Lung (tissue), 12 donors: ENCODE data around the gene CDYL. TPM values are rescaled to one million over a fixed set of nuclear protein-coding genes. Genes with fewer than 3 reads are reported as not detected.

ENCODE experiments used
- ATAC-seq: fragments of 200-7000 bp; cut with Tn5 transposase; one replicate; pipeline ENCODE4 v1.9.1; 2020; ENCODE audit warnings: moderate number of reproducible peaks; ENCODE audit not compliant: insufficient read depth, low FRiP score
- DNase-seq, 3 donors: peaks; one replicate each; pipeline ENCODE4 v3.0.0-alpha.2; 2013 to 2017
- H3K27ac ChIP-seq, 2 donors: one replicate each; pipeline ENCODE4 v1.5.1; 2013; ENCODE audit warnings: mild to moderate bottlenecking in 2 of 2, moderate library complexity in 2 of 2, control low read depth in 1 of 2, inconsistent platforms in 1 of 2, low read depth in 1 of 2, low read length in 1 of 2
- H3K27me3 ChIP-seq, 3 donors: one replicate each; pipeline ENCODE4 v1.5.1; 2013; ENCODE audit warnings: low read length in 2 of 3; ENCODE audit not compliant: control insufficient read depth in 3 of 3, insufficient read depth in 3 of 3
- H3K36me3 ChIP-seq, 4 donors: one replicate each; pipeline ENCODE4 v1.5.1; 2013; ENCODE audit warnings: low read length in 4 of 4, mild to moderate bottlenecking in 1 of 4, moderate library complexity in 1 of 4; ENCODE audit not compliant: control insufficient read depth in 4 of 4, insufficient read depth in 4 of 4
- H3K4me1 ChIP-seq, 5 donors: one replicate each; pipeline ENCODE4 v1.5.1; 2013; ENCODE audit warnings: low read length in 5 of 5, mild to moderate bottlenecking in 2 of 5, moderate library complexity in 1 of 5; ENCODE audit not compliant: control insufficient read depth in 5 of 5, insufficient read depth in 5 of 5
- H3K4me3 ChIP-seq: one replicate; pipeline ENCODE4 v1.5.1; 2013; ENCODE audit warnings: mild to moderate bottlenecking, control low read depth, moderate library complexity
- H3K9ac ChIP-seq, 2 donors: one replicate each; pipeline ENCODE4 v1.5.1; 2013; ENCODE audit warnings: low read length in 2 of 2, control low read depth in 1 of 2; ENCODE audit not compliant: insufficient read depth in 1 of 2
- H3K9me3 ChIP-seq, 4 donors: one replicate each; pipeline ENCODE4 v1.5.1; 2013; ENCODE audit warnings: low read length in 3 of 4, mild to moderate bottlenecking in 1 of 4, moderate library complexity in 1 of 4; ENCODE audit not compliant: control insufficient read depth in 4 of 4, insufficient read depth in 3 of 4
- WGBS, 2 donors: extraction: QIAGEN DNeasy Blood & Tissue Kit; methylation state at CpG; one replicate each; pipeline ENCODE4 v1.1.7; 2013; 5-methylcytosine and 5-hydroxymethylcytosine counted together
- polyA plus RNA-seq, 2 donors: library from polyadenylated mRNA; stranded (reverse); fragments of 200-250 nt; gene quantifications; one replicate each; pipeline ENCODE4 v1.2.1, GENCODE V29; 2013
- total RNA-seq, 2 donors: library from RNA; depleted of rRNA in 1 of 2; stranded (reverse); fragments of >200 nt in 1 of 2; gene quantifications; one replicate each; pipeline ENCODE4 v1.2.1, GENCODE V29; 2014 to 2021
- TF ChIP-seq, protein P1 (sequence below): IDR thresholded peaks from 2 replicates; pipeline ENCODE4 v1.5.1; 2012; ENCODE audit warnings: mild to moderate bottlenecking; ENCODE audit errors: control extremely low read depth, extremely low read depth
- donor health status: control.
- donor health status: control.
- donor health status: Bipolar disorder and iron deficiency.
- donor health status: healthy.
- donor health status: DM: yes; HTN: yes; CAD: no.

Gene CDYL
- total and polyA plus RNA-seq, 4 donors = 5.8 to 51.6 (median 20.9) TPM

DNA sequence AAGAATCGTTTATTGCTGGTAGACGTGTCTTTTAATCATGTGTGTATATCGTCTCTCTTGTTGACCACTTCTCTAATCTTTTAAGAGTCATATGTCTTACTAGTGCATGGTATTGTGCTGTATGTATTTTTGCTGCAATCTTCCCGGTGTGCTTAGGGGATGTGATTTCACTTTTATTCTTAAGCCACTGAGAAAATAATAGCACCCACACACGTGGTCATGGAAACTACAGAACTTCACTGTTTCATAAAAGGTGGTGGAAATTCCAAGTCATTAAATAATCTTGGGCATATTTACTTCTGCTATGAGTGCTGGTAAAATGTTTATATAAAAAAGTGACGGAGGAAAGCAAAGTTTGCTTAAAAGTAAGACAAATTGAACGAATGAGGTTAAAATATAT is 3.0 kb upstream of the CDYL start:
- DNase-seq = no peak

GRCh38 chr6:4774296-4774695 is 1.9 kb upstream of the CDYL start:
- Histone ChIP-seq H3K27ac (no peak overlapping the region), H3K36me3 (no peaks in the 10 kb centered on the region), H3K4me3 (no peak overlapping the region), H3K9me3 (peaks cover 0 to 3% (median 0%) of the 10 kb centered on the region in 4 donors), H3K4me1 (peaks cover 0 to 16% (median 4%) of the 10 kb centered on the region in 5 donors), H3K27me3 (peaks cover 0 to 11% (median 6%) of the 10 kb centered on the region in 3 donors), H3K9ac (no peak overlapping the region)
- DNase-seq (no peak), ATAC-seq (no peak)
- WGBS, 2 donors = 45 to 54% methylated on average over 6 of the region's 6 CpGs
- TF ChIP-seq, protein P1, sequence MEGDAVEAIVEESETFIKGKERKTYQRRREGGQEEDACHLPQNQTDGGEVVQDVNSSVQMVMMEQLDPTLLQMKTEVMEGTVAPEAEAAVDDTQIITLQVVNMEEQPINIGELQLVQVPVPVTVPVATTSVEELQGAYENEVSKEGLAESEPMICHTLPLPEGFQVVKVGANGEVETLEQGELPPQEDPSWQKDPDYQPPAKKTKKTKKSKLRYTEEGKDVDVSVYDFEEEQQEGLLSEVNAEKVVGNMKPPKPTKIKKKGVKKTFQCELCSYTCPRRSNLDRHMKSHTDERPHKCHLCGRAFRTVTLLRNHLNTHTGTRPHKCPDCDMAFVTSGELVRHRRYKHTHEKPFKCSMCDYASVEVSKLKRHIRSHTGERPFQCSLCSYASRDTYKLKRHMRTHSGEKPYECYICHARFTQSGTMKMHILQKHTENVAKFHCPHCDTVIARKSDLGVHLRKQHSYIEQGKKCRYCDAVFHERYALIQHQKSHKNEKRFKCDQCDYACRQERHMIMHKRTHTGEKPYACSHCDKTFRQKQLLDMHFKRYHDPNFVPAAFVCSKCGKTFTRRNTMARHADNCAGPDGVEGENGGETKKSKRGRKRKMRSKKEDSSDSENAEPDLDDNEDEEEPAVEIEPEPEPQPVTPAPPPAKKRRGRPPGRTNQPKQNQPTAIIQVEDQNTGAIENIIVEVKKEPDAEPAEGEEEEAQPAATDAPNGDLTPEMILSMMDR = no peak

More for the DNA sequence above, 3.0 kb upstream of the CDYL start:
- peaks cover 0 to 16% (median 4%) of the 10 kb centered on the region in 5 donors for H3K4me1 ChIP-seq
- H3K27ac ChIP-seq = no peak overlapping the region
- no peak for ATAC-seq
- peaks cover 0 to 11% (median 6%) of the 10 kb centered on the region in 3 donors for H3K27me3 ChIP-seq
- no peaks in the 10 kb centered on the region for H3K36me3 ChIP-seq
- no peak overlapping the region for H3K9ac ChIP-seq
- H3K4me3 ChIP-seq = no peak overlapping the region
- WGBS, 2 donors = 40 to 53% methylated on average over 7 of the region's 7 CpGs
- TF ChIP-seq, protein P1 = no peak
- no peaks in the 10 kb centered on the region for H3K9me3 ChIP-seq

DNA sequence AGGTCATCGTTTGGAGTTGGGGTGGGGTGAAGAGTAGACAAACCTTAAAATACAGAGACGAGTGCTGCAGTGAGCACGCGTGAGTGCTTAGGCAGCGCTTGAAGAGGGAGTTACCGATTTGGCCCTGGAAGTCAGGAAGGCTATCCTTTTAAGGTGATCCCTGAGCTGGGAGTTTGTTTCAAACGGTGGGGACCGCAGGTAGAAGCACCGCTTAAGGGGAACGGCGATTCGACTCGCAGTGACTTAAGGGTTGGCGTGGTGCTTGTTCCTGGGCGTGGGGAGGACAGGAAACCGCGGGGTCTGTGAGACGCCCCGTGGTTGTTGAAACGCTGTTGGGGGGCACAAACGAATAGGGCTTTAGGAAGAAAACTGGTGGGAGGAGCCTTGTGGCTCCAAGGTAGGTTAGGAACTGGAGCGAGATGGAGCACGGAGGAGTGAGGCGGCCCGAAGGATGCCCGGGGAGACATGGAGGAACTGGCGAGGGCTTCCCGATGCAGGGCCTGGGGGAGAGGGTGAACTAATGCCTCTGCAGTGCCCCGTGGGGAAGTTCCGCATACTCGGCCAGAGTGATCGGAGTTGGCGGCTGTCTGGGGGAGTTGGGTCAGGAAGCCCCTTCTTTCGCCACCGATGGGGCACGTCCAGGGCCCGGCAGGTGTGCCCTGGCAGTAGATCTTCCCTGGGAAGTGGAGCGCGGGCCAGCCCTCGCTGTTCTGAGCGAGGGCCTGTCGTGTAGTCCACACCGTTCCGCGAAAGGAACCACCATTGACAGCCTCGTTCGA is 1.3 kb upstream of the CDYL start:
- TF ChIP-seq, protein P1 = no peak
- no peaks in the 10 kb centered on the region for H3K36me3 ChIP-seq
- H3K27me3 ChIP-seq = peaks cover 0 to 11% (median 6%) of the 10 kb centered on the region in 3 donors
- peak overlapping the region; percentile 66 to 88 for H3K27ac ChIP-seq
- H3K9ac ChIP-seq = no peak overlapping the region
- ATAC-seq (no peak), DNase-seq (peak in 2 of 3 donors; percentile 35)
- H3K9me3 ChIP-seq = peaks cover 0 to 3% (median 0%) of the 10 kb centered on the region in 4 donors
- peak overlapping the region; percentile 15 for H3K4me3 ChIP-seq
- peaks cover 0 to 16% (median 5%) of the 10 kb centered on the region in 5 donors for H3K4me1 ChIP-seq
- 2 to 5% methylated on average over 47 of the region's 47 CpGs for WGBS, 2 donors
